Measurements from ENCODE around the gene UBE2D4. TPM values are rescaled to one million over a fixed set of nuclear protein-coding genes. Genes with fewer than 3 reads are reported as not detected.
A peak's percentile ranks its signal among the peaks of the same experiment; 100 is the strongest.
"Not testable (repeated sequence)": the region's sequence is repeated elsewhere in the genome, so short reads cannot be mapped to it uniquely, and the experiment has no call there.

Gene UBE2D4
- total RNA-seq, 1 donor from 2014 or later, result 7.7 TPM

DNA sequence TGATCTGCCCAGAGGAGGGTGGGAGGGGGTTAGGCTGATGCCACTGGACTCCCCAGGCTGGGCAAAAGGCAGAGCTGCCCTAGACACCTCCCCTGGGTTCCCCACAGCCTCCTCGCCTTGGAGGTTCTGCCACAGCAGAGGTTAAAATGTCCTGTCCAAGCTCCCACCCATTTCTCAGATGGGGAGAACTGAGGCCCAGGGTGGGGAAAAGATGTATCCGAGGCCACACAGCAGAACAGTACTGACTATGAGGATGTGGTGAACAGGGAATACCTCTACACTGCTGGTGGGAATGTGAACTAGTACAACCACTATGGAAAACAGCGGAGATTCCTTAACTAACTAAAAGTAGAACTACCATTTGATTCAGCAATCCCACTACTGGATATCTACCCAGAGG is 40.2 kb downstream of the UBE2D4 start:
- not testable (repeated sequence) for DNase-seq (ENCODE audit: low spot score)

DNA sequence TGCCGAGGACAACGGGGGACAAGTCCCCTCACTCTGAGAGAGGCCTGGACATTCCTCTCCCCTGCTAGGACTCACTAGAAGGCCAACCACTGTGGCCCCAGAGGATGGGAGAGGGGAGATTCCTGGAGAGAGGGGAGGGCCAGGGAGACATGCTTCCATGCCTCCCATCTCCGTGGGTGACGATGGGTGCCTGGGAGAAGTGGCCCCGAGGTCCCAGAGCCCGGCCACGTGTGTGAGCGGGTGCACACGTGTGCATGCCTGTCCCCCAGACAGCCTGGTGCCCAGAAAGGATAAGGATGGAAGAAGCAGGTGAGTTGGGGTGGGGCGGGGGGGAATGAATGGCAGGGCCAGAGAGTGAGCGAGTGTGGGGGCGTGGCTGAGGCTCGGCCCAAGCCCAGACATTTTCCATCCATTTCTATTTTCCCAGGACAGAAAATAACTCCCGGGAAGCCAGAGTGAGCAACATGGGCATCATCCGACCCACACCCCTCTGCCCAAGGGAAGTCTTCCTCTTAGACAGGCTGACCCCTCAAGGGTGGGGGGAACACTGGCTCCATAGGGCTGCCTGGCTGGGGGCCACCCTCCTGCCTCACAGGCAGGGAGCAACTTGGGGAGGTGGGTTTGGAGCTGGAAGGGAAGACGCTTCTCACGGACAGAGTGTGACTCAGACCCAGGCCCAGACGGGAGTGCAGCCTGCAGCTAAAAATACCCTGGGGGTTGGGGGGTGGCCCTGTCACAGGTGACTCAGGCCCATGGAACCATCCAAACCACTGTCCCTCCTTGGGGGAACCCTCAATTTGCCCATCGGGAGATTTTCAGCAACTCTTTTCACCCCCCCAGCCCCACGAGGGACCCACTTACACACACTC is 42.2 kb downstream of the UBE2D4 start:
- not testable (repeated sequence) for DNase-seq (ENCODE audit: low spot score)

DNA sequence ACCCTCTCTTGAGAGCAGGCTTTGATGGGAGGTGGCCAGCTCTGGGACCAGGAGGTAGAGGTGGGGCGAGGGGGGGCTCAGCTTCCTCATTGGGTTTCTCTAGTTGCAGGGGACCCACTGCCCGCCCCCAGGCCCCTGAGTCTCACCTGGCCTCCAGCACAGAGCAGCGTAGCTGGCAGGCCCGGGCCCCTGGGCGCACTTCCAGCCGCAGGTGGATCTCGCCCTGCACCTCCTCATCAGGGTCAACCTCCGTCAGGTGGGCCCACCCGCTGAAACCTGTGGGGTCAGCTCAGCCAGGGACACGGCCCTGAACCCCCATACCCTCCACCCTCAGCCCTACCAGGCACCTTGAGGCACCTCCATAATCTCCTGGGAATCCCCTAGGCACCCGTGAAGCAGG is 43.4 kb downstream of the UBE2D4 start:
- DNase-seq (ENCODE audit: low spot score), result not testable (repeated sequence)

DNA sequence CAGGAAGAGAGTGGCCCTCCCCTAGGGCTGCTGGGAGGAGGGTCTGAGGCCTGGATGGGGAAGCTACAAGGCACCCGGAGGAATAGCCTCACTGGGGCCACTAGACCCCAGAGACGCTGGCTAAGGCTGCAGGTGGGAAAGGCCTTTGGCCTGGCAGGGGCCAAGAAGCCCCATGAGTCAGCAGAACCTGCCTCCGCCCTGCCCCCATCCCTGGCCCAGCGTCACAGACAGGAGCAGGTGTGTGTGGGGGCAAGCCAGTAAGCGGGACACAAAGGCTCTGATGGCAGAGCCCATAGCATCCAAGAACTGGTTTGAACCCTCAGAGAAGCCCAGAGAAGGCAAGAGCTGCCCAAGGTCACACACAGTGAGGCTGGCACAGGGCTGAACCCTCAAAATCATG is 44.5 kb downstream of the UBE2D4 start:
- not testable (repeated sequence) for DNase-seq (ENCODE audit: low spot score)

DNA sequence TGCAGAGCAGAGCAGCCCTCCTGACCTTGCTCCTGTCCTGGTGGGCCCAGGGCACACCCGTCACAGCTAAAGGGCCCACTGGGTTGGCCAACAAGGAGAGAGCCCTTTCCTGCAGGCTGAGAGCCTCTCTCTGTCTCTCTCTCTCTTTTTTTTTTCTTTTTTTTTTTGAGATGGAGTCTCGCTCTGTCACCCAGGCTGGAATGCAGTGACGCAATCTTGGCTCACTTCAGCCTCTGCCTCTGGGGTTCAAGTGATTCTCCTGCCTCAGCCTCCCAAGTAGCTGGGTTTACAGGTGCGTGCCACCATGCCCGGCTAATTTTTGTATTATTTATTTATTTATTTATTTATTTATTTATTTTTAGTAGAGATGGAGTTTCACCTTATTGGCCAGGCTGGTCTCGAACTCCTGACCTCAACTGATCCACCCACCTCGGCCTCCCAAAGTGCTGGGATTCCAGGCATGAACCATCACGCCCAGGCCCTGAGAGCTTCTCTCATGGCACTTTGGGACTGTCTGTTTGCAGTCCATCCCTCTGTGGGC is 47.9 kb downstream of the UBE2D4 start:
- DNase-seq (ENCODE audit: low spot score), result not testable (repeated sequence)

DNA sequence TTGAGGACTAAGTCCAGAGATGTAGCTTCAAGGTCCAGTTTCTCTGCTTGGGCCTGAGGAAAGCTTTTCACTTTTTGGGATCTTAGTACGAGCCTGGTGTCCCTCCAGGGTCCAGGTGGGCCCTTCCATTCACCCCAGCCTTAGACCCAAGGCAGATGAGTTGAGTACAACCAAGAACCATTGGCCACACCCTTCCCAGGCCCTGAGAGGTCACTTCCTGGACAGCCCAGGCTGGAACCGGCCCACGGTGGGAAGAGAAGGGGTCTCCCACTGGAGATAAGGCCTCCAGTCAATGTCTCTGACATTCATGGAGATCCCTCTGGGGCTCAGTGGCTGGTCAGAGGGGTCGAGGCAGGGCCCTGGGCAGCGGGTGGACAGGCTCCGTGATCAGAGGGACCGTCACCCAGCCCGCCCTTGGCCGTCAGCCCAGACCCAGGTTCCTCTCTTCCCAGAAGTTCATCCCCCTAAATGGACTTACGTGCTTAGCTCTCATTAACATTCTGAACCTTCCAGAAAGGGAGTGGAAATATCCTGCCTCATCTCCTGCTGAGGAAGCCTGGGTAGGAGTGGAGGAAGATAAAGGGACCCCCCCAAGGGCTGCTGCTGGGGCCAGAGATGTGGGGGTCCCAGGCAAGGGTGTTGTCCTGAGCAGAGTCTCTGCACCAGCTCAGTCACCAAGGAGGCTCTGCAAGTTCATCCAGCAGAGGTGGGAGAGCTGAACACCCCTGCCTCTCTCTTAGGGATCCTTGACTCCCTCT is 48.7 kb downstream of the UBE2D4 start:
- DNase-seq (ENCODE audit: low spot score), result not testable (repeated sequence)

DNA sequence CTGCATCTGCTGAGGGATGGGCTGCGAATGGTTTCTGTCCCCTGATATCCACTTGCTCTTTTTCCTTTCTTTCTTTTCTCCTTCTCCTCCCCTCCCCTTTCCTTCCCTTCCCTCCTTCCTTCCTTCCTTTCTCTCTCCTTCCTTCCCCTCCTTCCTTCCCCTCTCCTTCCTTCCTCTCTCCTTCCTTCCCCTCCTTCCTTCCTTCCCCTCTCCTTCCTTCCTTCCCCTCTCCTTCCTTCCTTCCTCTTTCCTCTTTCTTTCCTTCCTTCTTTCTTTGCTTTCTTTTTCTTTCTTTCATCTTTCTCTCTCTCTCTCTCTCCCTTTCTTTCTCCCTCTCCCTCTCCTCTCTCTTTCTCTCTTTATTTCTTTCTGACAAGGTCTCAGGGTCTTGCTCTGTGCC is 51.3 kb downstream of the UBE2D4 start:
- DNase-seq (ENCODE audit: low spot score), result no peak

GRCh38 chr7:43978102-43978501 is 51.9 kb downstream of the UBE2D4 start:
- DNase-seq (ENCODE audit: low spot score), result not testable (repeated sequence)

DNA sequence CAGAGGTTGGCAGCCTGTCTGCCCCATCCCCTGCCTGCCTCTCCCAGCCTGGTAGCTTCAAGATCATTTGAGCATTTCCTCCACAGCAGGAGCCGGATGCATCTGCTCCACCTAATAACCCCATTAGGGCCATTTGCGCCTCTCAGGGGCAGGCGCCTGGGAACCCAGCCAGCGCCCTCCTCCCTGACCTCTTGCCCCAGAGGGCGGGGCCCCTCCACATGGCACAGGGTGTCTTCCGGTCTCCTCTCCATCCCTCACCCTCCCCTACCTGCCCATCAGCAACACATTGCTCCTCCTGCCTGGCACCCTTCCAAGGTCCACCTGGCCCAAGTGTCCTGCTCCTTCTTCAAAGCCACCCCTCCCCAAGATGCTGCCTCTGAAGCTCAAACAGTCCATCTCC is 56.6 kb downstream of the UBE2D4 start:
- not testable (repeated sequence) for DNase-seq (ENCODE audit: low spot score)

DNA sequence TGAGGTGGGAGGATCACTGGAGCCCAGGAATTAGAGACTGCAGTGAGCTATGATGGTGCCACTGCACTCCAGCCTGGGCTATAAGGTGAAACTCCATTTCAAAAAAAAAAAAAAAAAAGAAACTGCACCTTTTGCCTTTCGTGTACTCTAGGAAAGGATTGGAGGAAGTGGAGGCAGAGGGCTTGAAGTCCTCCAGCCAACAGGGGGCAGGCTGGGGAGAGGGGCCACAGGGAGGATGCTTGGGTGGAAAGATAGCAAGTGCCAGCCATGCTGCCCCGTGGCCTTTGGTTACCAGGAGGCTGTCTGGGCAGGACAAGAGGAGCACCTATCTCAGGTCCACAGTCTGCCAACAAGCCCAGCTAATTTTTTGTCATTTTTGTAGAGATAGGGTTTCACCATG is 57.5 kb downstream of the UBE2D4 start:
- not testable (repeated sequence) for DNase-seq (ENCODE audit: low spot score)

- peak; percentile 50 for DNase-seq (ENCODE audit: low spot score)
Observed at GRCh38 chr7:43985904-43986864, 59.9 kb downstream of the UBE2D4 start.

GRCh38 chr7:43987476-43987875 is 61.2 kb downstream of the UBE2D4 start:
- DNase-seq (ENCODE audit: low spot score), result not testable (repeated sequence)

DNA sequence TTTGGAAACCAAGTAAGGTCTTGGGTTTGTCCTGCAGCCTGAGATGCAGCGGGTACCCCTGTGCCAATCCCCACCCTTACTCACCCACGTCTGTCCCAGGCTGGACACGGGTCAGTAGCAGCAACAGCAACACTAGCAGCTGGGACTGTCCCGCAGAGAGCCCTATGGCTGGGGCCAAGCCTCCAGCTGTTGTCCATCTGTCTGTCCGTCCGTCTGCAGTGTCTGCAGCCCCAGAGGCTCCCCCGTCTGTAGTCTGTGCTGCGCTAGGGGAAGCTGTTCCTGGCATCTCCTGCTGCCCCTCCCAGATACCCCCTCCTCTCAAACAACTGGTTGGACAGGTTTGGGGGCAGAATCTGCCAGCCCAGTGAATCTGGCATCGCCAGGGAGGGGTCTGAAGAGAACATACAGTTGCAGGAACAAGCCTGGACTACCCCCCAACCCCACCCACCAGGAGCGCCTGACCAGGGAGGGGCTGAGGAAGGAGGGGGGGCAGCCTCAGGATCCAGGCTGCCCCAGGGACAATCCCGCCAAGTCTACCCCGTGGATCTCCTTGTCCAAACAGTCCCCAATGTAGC is 63.9 kb downstream of the UBE2D4 start:
- peak; percentile 13 for DNase-seq (ENCODE audit: low spot score)

DNA sequence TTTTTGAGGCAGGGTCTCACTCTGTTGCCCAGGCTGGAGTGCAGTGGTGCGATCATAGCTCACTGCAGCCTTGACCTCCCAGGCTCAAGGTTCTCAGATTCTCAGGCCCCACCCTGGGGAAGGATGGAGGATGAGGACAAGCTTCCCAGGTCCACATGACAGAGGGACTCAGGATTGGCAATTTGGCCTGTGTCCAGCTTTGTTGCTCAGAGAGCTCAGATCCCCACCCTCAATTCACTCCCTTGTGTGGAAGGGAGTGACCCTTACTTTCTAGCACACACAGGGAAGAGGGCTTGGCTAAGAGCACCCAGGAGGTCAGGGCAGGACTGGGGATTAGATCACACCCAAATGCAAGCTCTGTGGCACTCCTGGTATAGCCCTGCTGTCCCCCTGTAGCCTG is 64.6 kb downstream of the UBE2D4 start:
- not testable (repeated sequence) for DNase-seq (ENCODE audit: low spot score)

- not testable (repeated sequence) for DNase-seq (ENCODE audit: low spot score)
Observed at GRCh38 chr7:43992896-43993295, 66.7 kb downstream of the UBE2D4 start.

- not testable (repeated sequence) for DNase-seq (ENCODE audit: low spot score)
Observed at GRCh38 chr7:43994681-43995080, 68.4 kb downstream of the UBE2D4 start.

DNA sequence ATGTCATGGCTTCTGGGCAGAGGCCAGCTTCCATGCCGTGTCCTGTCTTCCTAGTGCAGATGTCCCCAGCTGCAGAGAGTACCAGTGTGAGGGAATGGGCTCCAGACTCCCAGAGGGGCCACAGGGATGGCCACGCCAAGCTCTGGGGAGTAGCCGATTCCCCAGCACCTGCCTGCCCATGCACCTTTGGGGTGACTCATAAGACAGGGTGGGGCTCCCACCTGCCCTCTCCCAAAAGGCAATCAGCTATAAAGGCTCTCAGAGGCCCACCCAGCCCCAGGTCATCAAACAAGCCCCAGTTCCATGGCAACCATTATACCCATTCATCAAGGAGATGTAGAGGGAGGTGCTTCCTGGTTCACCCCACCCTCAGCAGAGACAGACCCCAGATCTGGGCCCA is 71.3 kb downstream of the UBE2D4 start, which contains the start of gene SPDYE1:
Gene SPDYE1, plus strand, starts transcription at position 366 of the 400 bp plus-strand sequence. CDS start 2,053 bp downstream, outside the sequence.
- DNase-seq (ENCODE audit: low spot score), result not testable (repeated sequence)
